H9 (cell line): ENCODE results near the gene ABCF2. TPM values are rescaled to one million over a fixed set of nuclear protein-coding genes. Genes with fewer than 3 reads are reported as not detected.

ENCODE experiments used
- DNase-seq: peaks from one replicate; pipeline ENCODE4 v3.0.0-alpha.2; 2017
- H2AFZ ChIP-seq: one replicate; pipeline ENCODE4 v1.6.1; 2013; ENCODE audit warnings: mild to moderate bottlenecking, low read length, control low read depth, moderate library complexity
- H2AK5ac ChIP-seq: 2 replicates; pipeline ENCODE4 v1.6.1; 2013; ENCODE audit warnings: low read length, control low read depth, mixed read lengths; ENCODE audit not compliant: insufficient read length
- H2BK120ac ChIP-seq: one replicate; pipeline ENCODE4 v1.6.1; 2013; ENCODE audit warnings: low read depth, mild to moderate bottlenecking, low read length, control low read depth, inconsistent platforms; ENCODE audit not compliant: poor library complexity, severe bottlenecking
- H2BK12ac ChIP-seq: 2 replicates; pipeline ENCODE4 v1.6.1; 2013; ENCODE audit warnings: low read length, control low read depth, mixed read lengths, low read depth; ENCODE audit not compliant: insufficient read length
- H2BK15ac ChIP-seq: 2 replicates; pipeline ENCODE4 v1.6.1; 2013; ENCODE audit warnings: low read depth, low read length, control low read depth
- H2BK20ac ChIP-seq: one replicate; pipeline ENCODE4 v1.6.1; 2013; ENCODE audit warnings: low read depth, mild to moderate bottlenecking, low read length, control low read depth, inconsistent platforms; ENCODE audit not compliant: poor library complexity, severe bottlenecking
- H2BK5ac ChIP-seq: 2 replicates; pipeline ENCODE4 v1.6.1; 2013; ENCODE audit warnings: low read length, control low read depth, mixed read lengths; ENCODE audit not compliant: insufficient read length
- H3K14ac ChIP-seq: 2 replicates; pipeline ENCODE4 v1.6.1; 2013; ENCODE audit warnings: low read length, control low read depth; ENCODE audit not compliant: insufficient read depth
- H3K18ac ChIP-seq: 2 replicates; pipeline ENCODE4 v1.6.1; 2013; ENCODE audit warnings: low read depth, mild to moderate bottlenecking, mixed read lengths, low read length, control low read depth; ENCODE audit not compliant: insufficient read length
- H3K23ac ChIP-seq: 2 replicates; pipeline ENCODE4 v1.6.1; 2013; ENCODE audit warnings: low read length, control low read depth, mixed read lengths, low read depth; ENCODE audit not compliant: insufficient read length
- H3K23me2 ChIP-seq: 2 replicates; pipeline ENCODE4 v1.6.1; 2013; ENCODE audit warnings: low read depth, mild to moderate bottlenecking, mixed read lengths, low read length, control low read depth; ENCODE audit not compliant: insufficient read length, poor library complexity, severe bottlenecking
- H3K27ac ChIP-seq: 2 replicates; pipeline ENCODE4 v1.5.1; 2013; ENCODE audit warnings: low read length, control low read depth, mixed read lengths, low read depth; ENCODE audit not compliant: insufficient read length
- H3K27me3 ChIP-seq: 2 replicates; pipeline ENCODE4 v1.6.1; 2013; ENCODE audit warnings: low read length, control low read depth, inconsistent platforms; ENCODE audit not compliant: insufficient read depth
- H3K4ac ChIP-seq: 2 replicates; pipeline ENCODE4 v1.6.1; 2013; ENCODE audit warnings: low read depth, mild to moderate bottlenecking, control low read depth, inconsistent platforms, low read length, moderate library complexity
- H3K4me1 ChIP-seq: 2 replicates; pipeline ENCODE4 v1.6.1; 2013; ENCODE audit warnings: low read length, control low read depth, inconsistent platforms; ENCODE audit not compliant: insufficient read depth
- H3K4me2 ChIP-seq: 2 replicates; pipeline ENCODE4 v1.6.1; 2013; ENCODE audit warnings: low read length, control low read depth, mixed read lengths; ENCODE audit not compliant: insufficient read length, insufficient read depth
- H3K56ac ChIP-seq: 2 replicates; pipeline ENCODE4 v1.6.1; 2013; ENCODE audit warnings: low read depth, mild to moderate bottlenecking, mixed read lengths, low read length, control low read depth; ENCODE audit not compliant: insufficient read length
- H3K79me1 ChIP-seq: 2 replicates; pipeline ENCODE4 v1.6.1; 2013; ENCODE audit warnings: low read depth, mild to moderate bottlenecking, moderate library complexity, low read length, control low read depth, inconsistent platforms; ENCODE audit not compliant: insufficient read depth, poor library complexity, severe bottlenecking
- H3K79me2 ChIP-seq: 2 replicates; pipeline ENCODE4 v1.6.1; 2013; ENCODE audit warnings: low read length, control low read depth, inconsistent platforms; ENCODE audit not compliant: insufficient read depth
- H3K9ac ChIP-seq: 2 replicates; pipeline ENCODE4 v1.6.1; 2013; ENCODE audit warnings: low read length, control low read depth, mixed read lengths; ENCODE audit not compliant: insufficient read length; ENCODE audit errors: extremely low read depth
- H3K9me3 ChIP-seq: one replicate; pipeline ENCODE4 v1.6.1; 2013; ENCODE audit warnings: low read depth, low read length, inconsistent platforms; ENCODE audit not compliant: control insufficient read depth
- H3T11ph ChIP-seq: one replicate; pipeline ENCODE4 v1.6.1; 2013; ENCODE audit warnings: mild to moderate bottlenecking, low read length, control low read depth, inconsistent platforms
- H4K20me1 ChIP-seq: one replicate; pipeline ENCODE4 v1.6.1; 2013; ENCODE audit not compliant: control insufficient read depth, insufficient read length, insufficient read depth
- H4K5ac ChIP-seq: 2 replicates; pipeline ENCODE4 v1.6.1; 2013; ENCODE audit warnings: low read depth, mild to moderate bottlenecking, mixed read lengths, low read length, control low read depth; ENCODE audit not compliant: insufficient read length
- H4K8ac ChIP-seq: replicated peaks from 2 replicates; pipeline ENCODE4 v1.6.1; 2013; ENCODE audit warnings: low read length, control low read depth, mixed read lengths, low read depth; ENCODE audit not compliant: insufficient read length
- H4K91ac ChIP-seq: 2 replicates; pipeline ENCODE4 v1.6.1; 2013; ENCODE audit warnings: low read depth, mild to moderate bottlenecking, moderate library complexity, mixed read lengths, low read length, control low read depth; ENCODE audit not compliant: insufficient read length
- H3K27ac Mint-ChIP-seq, 3 experiments: 2 replicates in 2 of 3; 3 replicates in 1 of 3; pipeline ENCODE4 v1.8.0; 2020 to 2021; ENCODE audit warnings: mixed read lengths in 3 of 3, mild to moderate bottlenecking in 1 of 3, moderate library complexity in 1 of 3
- H3K27me3 Mint-ChIP-seq: 2 replicates; pipeline ENCODE4 v1.8.0; 2021; ENCODE audit warnings: low read depth, mild to moderate bottlenecking, moderate library complexity, mixed read lengths
- H3K36me3 Mint-ChIP-seq, 3 experiments: 2 replicates in 2 of 3; 3 replicates in 1 of 3; pipeline ENCODE4 v1.8.0; 2020 to 2021; ENCODE audit warnings: low read depth in 3 of 3, mixed read lengths in 3 of 3; ENCODE audit not compliant: insufficient read depth in 1 of 3
- H3K4me1 Mint-ChIP-seq, 2 experiments: 2 replicates each; pipeline ENCODE4 v1.8.0; 2020; ENCODE audit warnings: mixed read lengths in 2 of 2
- H3K4me3 Mint-ChIP-seq, 2 experiments: 2 replicates in 1 of 2; 3 replicates in 1 of 2; pipeline ENCODE4 v1.8.0; 2020 to 2021; ENCODE audit warnings: mild to moderate bottlenecking in 2 of 2, mixed read lengths in 2 of 2, moderate library complexity in 1 of 2
- H3K9me3 Mint-ChIP-seq, 2 experiments: 2 replicates in 1 of 2; 3 replicates in 1 of 2; pipeline ENCODE4 v1.8.0; 2020; ENCODE audit warnings: mild to moderate bottlenecking in 2 of 2, mixed read lengths in 2 of 2, moderate library complexity in 1 of 2
- WGBS: extraction: QIAGEN DNeasy Blood & Tissue Kit; methylation state at CpG from one replicate; pipeline ENCODE4 v1.1.7; 2013; ENCODE audit warnings: missing lambda C conversion rate, low lambda C conversion rate, mixed read lengths; ENCODE audit not compliant: insufficient read length; ENCODE audit errors: extremely low coverage; 5-methylcytosine and 5-hydroxymethylcytosine counted together
- total RNA-seq: library from RNA; stranded (reverse); gene quantifications from 2 replicates; pipeline ENCODE4 v1.2.1, GENCODE V29; 2021
- TF ChIP-seq, protein P1 (sequence below): fragments of 200-600 bp; sonication (generic); conservative IDR thresholded peaks from 3 replicates; pipeline ENCODE4 v1.8.0; 2021; ENCODE audit warnings: antibody characterized with exemption, mild to moderate bottlenecking

The ABCF2 gene
- total RNA-seq, 1 experiment from 2014 or later: 70.1 TPM

DNA sequence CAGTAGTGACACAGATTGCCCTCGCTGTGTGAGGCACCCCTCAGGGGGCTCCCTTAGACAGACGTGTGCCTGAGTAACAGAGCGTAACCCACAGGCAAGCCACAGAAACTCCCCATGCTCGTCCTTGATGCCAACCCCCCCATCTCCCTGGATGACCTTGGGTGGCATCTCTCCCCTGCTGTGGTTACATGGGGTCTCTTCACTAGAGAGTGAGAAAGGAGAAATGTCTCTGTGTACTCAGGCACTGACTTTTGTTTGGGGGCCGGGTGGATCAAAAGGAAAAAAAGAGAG, 38.8 kb downstream of the ABCF2 start:
- no peaks in the 10 kb centered on the region for H3K79me2 ChIP-seq
- H3K56ac ChIP-seq: no peak overlapping the region
- peaks cover 34% of the 10 kb centered on the region for H3K27me3 Mint-ChIP-seq
- no peak overlapping the region for H2BK20ac ChIP-seq
- H3K23me2 ChIP-seq: no peaks in the 10 kb centered on the region
- no peak overlapping the region for H2BK5ac ChIP-seq
- no peak overlapping the region for H2BK15ac ChIP-seq
- no peak overlapping the region for H3K27ac ChIP-seq
- no peaks in the 10 kb centered on the region for H3K4me1 ChIP-seq
- no peak overlapping the region for H4K91ac ChIP-seq
- no peaks in the 10 kb centered on the region for H3K4me1 Mint-ChIP-seq
- H3K4me3 Mint-ChIP-seq: no peak overlapping the region
- H3K27ac Mint-ChIP-seq: no peak overlapping the region
- H3K18ac ChIP-seq: no peak overlapping the region
- no peak overlapping the region for H3K14ac ChIP-seq
- no peak overlapping the region for H3K4ac ChIP-seq
- no peaks in the 10 kb centered on the region for H3K9me3 Mint-ChIP-seq
- no peak overlapping the region for H4K8ac ChIP-seq
- H3K36me3 Mint-ChIP-seq: no peaks in the 10 kb centered on the region; a peak in 1 of 7 replicates
- no peak overlapping the region for H3K9ac ChIP-seq
- H2BK12ac ChIP-seq: no peak overlapping the region
- H2BK120ac ChIP-seq: no peak overlapping the region
- no peaks in the 10 kb centered on the region for H3K9me3 ChIP-seq
- no peak overlapping the region for H3K4me2 ChIP-seq
- no peak overlapping the region for H2AK5ac ChIP-seq
- DNase-seq: no peak
- TF ChIP-seq, protein P1, sequence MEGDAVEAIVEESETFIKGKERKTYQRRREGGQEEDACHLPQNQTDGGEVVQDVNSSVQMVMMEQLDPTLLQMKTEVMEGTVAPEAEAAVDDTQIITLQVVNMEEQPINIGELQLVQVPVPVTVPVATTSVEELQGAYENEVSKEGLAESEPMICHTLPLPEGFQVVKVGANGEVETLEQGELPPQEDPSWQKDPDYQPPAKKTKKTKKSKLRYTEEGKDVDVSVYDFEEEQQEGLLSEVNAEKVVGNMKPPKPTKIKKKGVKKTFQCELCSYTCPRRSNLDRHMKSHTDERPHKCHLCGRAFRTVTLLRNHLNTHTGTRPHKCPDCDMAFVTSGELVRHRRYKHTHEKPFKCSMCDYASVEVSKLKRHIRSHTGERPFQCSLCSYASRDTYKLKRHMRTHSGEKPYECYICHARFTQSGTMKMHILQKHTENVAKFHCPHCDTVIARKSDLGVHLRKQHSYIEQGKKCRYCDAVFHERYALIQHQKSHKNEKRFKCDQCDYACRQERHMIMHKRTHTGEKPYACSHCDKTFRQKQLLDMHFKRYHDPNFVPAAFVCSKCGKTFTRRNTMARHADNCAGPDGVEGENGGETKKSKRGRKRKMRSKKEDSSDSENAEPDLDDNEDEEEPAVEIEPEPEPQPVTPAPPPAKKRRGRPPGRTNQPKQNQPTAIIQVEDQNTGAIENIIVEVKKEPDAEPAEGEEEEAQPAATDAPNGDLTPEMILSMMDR: no peak
- no peak overlapping the region for H3K23ac ChIP-seq
- no peaks in the 10 kb centered on the region for H4K20me1 ChIP-seq
- H3K79me1 ChIP-seq: no peaks in the 10 kb centered on the region
- WGBS: no CpG with 5 or more reads among the region's 5 CpGs
- no peak overlapping the region for H2AFZ ChIP-seq
- H3K27me3 ChIP-seq: no peaks in the 10 kb centered on the region
- no peak overlapping the region for H4K5ac ChIP-seq
- H3T11ph ChIP-seq: no peak overlapping the region
